Cerebellar cortex (tissue), 1 donor: ENCODE measurements around the gene DCAF11.
A peak's percentile ranks its signal among the peaks of the same experiment; 100 is the strongest.

Experiments used
- DNase-seq: peaks from one replicate; pipeline ENCODE4 v3.0.0-alpha.2; 2015; ENCODE audit warnings: low spot score

DCAF11 gene

GRCh38 chr14:24121210-24121609 is 6.6 kb downstream of the DCAF11 start:
- DNase-seq = no peak

- DNase-seq = no peak
Measured at GRCh38 chr14:24122416-24122815, 7.8 kb downstream of the DCAF11 start.

GRCh38 chr14:24122898-24123297 is 8.3 kb downstream of the DCAF11 start:
- DNase-seq = no peak

- no peak for DNase-seq
Measured at GRCh38 chr14:24123424-24124417, 9.1 kb downstream of the DCAF11 start.

- no peak for DNase-seq
Measured at GRCh38 chr14:24126939-24127338, 12.4 kb downstream of the DCAF11 start.

GRCh38 chr14:24127673-24128072 is 13.1 kb downstream of the DCAF11 start:
- DNase-seq = no peak

GRCh38 chr14:24129410-24129998 is 14.9 kb downstream of the DCAF11 start:
- DNase-seq = no peak

GRCh38 chr14:24130380-24130716 is 15.8 kb downstream of the DCAF11 start, which contains the start of gene FITM1:
Gene FITM1, plus strand, starts transcription at chr14:24130659. Its CDS starts 905 bp downstream, at chr14:24131564.
- DNase-seq = no peak

- DNase-seq = no peak
Measured at GRCh38 chr14:24130717-24131548, 16.4 kb downstream of the DCAF11 start.

GRCh38 chr14:24131549-24131966 is 17.0 kb downstream of the DCAF11 start:
- DNase-seq = no peak

- no peak for DNase-seq
Measured at GRCh38 chr14:24132061-24132685, 17.6 kb downstream of the DCAF11 start.

GRCh38 chr14:24132976-24133375 is 18.4 kb downstream of the DCAF11 start:
- DNase-seq = no peak

- DNase-seq = no peak
Measured at GRCh38 chr14:24133735-24134134, 19.2 kb downstream of the DCAF11 start.

GRCh38 chr14:24135584-24135833 is 20.9 kb downstream of the DCAF11 start:
- DNase-seq = no peak

- peak; percentile 94 for DNase-seq
Measured at GRCh38 chr14:24135834-24136683, 21.5 kb downstream of the DCAF11 start, which contains the start of gene PSME1. Gene PSME1, plus strand, starts transcription at chr14:24136194. Its CDS starts 69 bp downstream, at chr14:24136263.

GRCh38 chr14:24136684-24137528 is 22.3 kb downstream of the DCAF11 start:
- DNase-seq = no peak

GRCh38 chr14:24137529-24138395 is 23.2 kb downstream of the DCAF11 start:
- no peak for DNase-seq

GRCh38 chr14:24138396-24139271 is 24.1 kb downstream of the DCAF11 start:
- DNase-seq = no peak
